ENCODE measurements around the gene KRT35.
A peak's percentile ranks its signal among the peaks of the same experiment; 100 is the strongest.

KRT35 gene

DNA sequence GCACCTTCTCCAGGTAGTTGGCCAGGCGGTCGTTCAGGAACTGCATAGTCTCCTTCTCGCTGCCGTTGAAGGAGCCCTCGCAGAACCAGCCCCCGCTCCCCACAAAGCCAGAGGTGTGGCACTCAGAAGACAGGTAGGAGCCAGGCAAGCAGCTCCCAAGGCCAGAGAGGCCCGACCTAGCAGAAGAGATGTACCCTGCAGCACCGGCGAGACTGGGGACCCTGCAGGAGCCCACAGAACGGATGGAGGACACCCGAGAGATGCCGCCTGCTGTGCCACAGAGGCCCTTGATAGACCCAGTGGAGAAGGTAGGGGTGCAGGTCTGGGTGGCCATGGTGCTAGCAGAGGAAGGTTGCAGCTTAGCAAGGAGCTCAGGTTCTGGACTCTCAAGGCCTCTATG, 8.6 kb upstream of the KRT35 start, which contains the start of gene KRT36:
KRT36 (minus strand) TSS at position 380 of the 400 bp plus-strand sequence; CDS start at position 334, 46 bp downstream.
- no peak for DNase-seq (ENCODE audit: low read depth in 2 of 2)

- DNase-seq (ENCODE audit: low read depth in 2 of 2) = no peak
Measured at GRCh38 chr17:41486809-41487530, 6.0 kb upstream of the KRT35 start.

- no peak for DNase-seq (ENCODE audit: low read depth in 2 of 2)
Measured at GRCh38 chr17:41486316-41486715, 5.4 kb upstream of the KRT35 start.

DNA sequence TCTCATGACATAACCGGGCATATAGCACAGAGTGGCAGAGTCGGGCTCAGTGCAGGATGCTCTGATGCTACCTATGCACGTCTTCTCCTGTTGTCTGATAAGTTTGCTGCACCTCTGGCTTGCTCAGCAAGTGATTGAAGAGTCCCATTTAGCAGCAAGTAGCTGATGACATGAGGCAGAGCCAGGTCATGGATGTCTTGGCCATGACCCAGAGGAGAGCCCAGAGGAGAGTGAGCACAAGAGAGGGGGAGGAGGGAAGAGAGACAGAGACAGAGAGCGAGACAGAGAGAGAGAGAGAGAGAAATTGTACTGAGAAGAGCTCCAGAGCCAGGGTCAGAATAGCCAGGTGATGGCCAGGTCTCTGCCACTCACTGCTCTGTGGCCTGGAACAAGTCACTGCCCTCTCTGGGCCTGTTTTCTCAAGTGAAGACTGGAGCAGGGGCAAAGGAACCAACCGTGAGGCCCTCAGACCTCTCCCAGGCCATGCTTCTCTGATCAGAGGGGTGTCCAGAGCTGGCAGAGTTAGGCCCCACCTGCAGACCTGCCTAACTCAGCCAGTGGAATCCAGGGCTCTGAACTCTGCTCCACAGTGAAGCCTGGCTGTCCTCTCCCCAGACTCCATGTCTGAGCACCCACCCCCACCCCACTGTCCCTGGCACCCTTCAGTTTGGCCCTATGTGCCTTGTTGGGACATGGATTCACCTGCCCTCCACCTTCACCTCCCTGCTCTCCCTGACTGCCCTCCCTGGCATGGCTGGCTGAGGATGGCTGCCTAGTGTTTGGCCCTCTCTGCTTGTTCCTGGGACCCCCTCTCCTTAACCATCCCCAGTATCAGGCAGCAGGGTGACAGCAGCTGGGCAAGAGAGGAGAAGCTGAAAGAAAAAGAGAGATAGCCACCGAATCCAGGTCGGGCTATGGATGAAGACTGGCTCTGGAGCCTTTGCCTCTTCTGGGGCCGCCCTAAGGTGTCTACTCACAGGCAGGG, 4.3 kb upstream of the KRT35 start:
- DNase-seq (ENCODE audit: low read depth in 2 of 2) = no peak

- no peak for DNase-seq (ENCODE audit: low read depth in 2 of 2)
Measured at GRCh38 chr17:41483991-41484826, 3.3 kb upstream of the KRT35 start.

DNA sequence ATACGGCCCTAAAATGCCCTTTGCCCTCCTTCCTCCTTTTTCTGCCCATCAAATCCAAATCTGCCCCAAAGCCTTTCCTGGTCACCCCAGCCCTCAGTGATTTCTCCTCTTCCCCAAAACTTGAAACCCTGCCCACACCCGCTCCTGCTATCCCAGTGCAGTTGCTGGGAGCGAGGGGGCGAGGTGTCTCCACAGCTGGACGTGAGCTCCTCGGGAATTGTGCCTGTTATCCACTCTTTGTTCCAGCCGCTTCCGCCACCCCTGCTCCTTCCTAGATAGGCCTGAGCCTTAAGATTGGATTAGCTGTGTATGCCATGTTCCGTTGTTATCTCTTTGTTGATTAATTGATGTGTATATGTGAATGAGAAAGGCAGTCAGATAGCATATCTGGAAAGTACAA, 2.6 kb upstream of the KRT35 start:
- DNase-seq (ENCODE audit: low read depth in 2 of 2) = no peak

DNA sequence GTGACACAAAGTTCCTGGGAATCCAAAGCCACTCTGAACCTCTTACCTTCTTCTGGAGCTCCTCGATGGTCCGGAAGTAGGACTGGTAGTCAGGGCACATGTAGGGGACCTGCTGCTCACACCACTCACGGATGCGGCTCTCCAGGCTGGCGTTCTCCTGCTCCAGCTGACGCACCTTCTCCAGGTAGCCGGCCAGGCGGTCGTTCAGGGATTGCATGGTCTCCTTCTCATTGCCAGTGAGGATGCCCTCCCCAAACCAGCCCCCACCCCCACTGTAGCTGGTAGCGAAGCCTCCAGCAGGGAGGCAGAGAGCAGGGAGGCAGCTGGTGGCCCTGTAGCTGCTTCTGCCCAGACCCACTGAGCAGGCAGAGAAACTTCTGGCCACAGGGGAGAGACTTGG, 370 bp downstream of the KRT35 start:
- DNase-seq (ENCODE audit: low read depth in 2 of 2) = no peak

- no peak for DNase-seq (ENCODE audit: low read depth in 2 of 2)
Measured at GRCh38 chr17:41480136-41480535, 815 bp downstream of the KRT35 start.

DNA sequence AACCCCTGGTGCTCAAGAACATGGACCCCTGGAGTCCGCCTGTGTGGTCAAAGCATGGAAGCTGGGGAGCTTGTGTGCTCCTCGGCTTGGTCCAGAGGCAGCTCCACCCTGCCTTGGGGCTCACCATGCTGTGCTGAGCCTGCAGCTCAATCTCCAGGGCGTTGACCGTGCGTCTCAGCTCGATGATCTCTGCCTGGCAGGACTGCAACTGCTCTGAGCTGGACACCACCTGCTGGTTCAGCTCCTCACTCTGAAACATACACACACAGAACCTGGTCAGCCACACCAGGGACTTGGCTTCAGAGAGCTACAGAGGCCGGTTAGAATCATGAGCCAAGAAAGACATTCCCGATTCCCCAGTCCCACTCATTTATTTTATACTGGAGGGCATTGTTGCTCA, 2.7 kb downstream of the KRT35 start:
- DNase-seq (ENCODE audit: low read depth in 2 of 2) = no peak

- DNase-seq (ENCODE audit: low read depth in 2 of 2) = no peak
Measured at GRCh38 chr17:41476866-41477815, 3.8 kb downstream of the KRT35 start.

GRCh38 chr17:41475421-41475820, 5.5 kb downstream of the KRT35 start:
- no peak for DNase-seq (ENCODE audit: low read depth in 2 of 2)

DNA sequence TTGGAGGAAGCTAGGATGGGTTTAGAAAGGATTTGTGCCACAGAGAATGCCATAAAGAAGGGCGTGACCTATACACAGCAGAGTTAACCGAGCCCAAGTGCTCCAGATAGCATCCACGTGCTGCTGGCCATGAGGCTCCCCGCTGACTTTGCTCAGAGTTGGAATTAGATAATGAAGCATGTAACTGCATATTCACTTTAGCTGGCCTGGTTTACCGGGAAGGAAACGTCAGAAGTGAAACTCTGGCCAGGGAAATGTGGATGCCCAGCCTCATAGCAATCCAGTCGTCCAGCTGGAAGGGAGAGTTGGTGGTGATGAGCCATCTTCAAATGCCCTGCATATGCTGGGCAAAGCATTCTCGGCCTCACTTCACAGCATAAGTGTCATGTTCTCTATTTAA, 6.1 kb downstream of the KRT35 start:
- no peak for DNase-seq (ENCODE audit: low read depth in 2 of 2)

DNA sequence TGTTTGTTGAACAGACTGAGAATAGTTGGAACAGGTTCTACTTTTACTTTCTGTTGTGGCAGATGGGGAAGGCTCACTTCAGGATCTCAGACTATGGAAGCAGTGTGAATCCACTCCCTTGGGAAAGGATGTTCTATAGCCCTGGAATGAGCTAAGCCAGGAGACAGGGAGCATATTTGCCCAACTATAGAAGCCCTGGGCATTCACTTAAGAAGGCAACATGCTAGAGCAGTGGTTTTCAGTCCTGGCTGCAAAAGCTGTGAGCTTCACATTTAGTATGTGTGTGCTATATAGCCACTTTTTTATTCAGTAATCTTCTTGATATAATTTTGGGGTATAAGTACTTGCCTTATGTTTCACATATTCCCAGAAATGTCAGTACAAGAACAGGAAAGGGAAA, 12.6 kb downstream of the KRT35 start:
- DNase-seq (ENCODE audit: low read depth in 2 of 2) = no peak

GRCh38 chr17:41467561-41467960, 13.4 kb downstream of the KRT35 start:
- no peak for DNase-seq (ENCODE audit: low read depth in 2 of 2)

GRCh38 chr17:41466988-41467387, 14.0 kb downstream of the KRT35 start, which contains the start of gene KRT32:
Gene KRT32 (minus strand): TSS chr17:41467386. CDS start chr17:41467325, 61 bp downstream.
- no peak for DNase-seq (ENCODE audit: low read depth in 2 of 2)

- DNase-seq (ENCODE audit: low read depth in 2 of 2) = peak; percentile 77 to 80
Measured at GRCh38 chr17:41464682-41465081, 16.3 kb downstream of the KRT35 start.

GRCh38 chr17:41464173-41464572, 16.8 kb downstream of the KRT35 start:
- no peak for DNase-seq (ENCODE audit: low read depth in 2 of 2)

- DNase-seq (ENCODE audit: low read depth in 2 of 2) = no peak
Measured at GRCh38 chr17:41463746-41464145, 17.2 kb downstream of the KRT35 start.

DNA sequence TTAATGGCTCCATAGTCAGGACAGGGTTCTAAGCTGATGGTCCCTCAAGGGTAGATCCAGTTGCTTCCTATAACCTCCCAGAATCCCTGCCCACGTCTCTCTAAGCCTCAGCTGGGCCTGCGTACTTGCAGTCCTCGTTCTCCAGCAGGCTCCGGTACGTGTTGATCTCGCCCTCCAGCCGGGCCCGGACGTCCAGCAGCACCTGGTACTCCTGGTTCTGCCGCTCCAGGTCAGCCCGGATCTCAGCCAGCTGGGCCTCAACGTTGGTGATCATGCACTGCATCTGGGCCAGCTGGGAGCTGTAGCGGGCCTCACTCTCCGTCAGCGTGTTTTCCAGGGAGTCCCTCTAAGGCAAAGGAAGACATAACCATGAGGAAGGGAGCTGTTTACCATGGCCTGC, 18.2 kb downstream of the KRT35 start:
- DNase-seq (ENCODE audit: low read depth in 2 of 2) = no peak

DNA sequence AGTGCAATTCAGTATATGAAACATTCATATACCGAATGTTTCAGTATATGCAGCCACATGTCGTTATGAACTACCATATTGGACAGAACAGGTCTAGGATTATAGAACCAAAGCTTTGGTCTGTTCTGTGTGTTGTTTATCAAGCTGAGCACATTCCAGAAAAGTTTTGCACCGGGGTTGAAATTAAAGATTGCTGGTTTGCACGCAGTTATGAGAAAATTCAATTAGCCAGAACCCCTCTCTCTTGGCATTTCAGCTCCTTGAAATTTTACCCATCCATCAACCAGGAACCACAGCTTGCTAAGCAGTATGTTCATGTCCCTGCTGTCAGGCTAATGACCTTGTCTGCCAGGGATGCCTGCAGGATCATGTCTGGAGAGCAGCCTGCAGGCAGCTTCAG, 23.3 kb downstream of the KRT35 start:
- DNase-seq (ENCODE audit: low read depth in 2 of 2) = no peak

DNA sequence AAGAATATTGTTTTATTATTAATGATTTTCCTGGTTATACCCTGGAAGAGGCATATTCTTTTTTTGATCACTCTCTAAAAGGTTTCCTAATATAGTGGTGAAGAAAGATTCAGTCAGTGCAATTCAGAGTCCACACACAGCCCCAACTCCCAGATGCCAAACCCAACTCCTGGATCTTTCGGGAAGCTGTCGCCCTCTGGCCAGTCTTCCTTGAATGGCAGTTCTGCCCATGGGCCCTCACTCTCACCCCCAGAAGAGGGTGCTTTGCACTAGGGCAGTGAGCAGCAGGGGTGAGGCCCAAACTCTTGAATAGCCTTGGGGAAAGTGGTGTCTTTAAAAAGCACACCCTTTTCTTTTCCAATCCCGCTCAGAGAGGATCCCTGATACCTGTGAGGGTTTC, 24.7 kb downstream of the KRT35 start:
- no peak for DNase-seq (ENCODE audit: low read depth in 2 of 2)
